Left colon (tissue), 2 donors: ENCODE measurements around the gene XXYLT1. TPM values are rescaled to one million over a fixed set of nuclear protein-coding genes. Genes with fewer than 3 reads are reported as not detected.

Source experiments
- ATAC-seq: fragments of 200-7000 bp; cut with Tn5 transposase; one replicate; pipeline ENCODE4 v1.9.1; 2020; ENCODE audit warnings: mild to moderate bottlenecking, moderate library complexity
- DNase-seq, 2 donors: peaks; one replicate each; pipeline ENCODE4 v3.0.0-alpha.2; 2020
- intact Hi-C, 2 donors: fragments of 100-400 bp; cut with DNase I in 1 of 2; cut with micrococcal nuclease in 1 of 2; formaldehyde crosslinking; loops; one replicate each; pipeline versions ENCODE4 v1.11.2 to v1.14.0; 2022; cut with DNase I, micrococcal nuclease
- total RNA-seq, 2 donors: library from RNA; stranded (reverse); fragmentation: NEBNext Ultra II Directional; extraction: Animal tissue kit (Norgen Biotek cat#: 25700); gene quantifications; one replicate each; pipeline ENCODE4 v1.2.1, GENCODE V29; 2021
- donor health status: DM: no; HTN: no; CAD: no.
- donor health status: DM: yes; HTN: yes; CAD: no.

Gene XXYLT1
- total RNA-seq, 2 donors from 2014 or later, result 8.0 to 13.5 TPM

DNA sequence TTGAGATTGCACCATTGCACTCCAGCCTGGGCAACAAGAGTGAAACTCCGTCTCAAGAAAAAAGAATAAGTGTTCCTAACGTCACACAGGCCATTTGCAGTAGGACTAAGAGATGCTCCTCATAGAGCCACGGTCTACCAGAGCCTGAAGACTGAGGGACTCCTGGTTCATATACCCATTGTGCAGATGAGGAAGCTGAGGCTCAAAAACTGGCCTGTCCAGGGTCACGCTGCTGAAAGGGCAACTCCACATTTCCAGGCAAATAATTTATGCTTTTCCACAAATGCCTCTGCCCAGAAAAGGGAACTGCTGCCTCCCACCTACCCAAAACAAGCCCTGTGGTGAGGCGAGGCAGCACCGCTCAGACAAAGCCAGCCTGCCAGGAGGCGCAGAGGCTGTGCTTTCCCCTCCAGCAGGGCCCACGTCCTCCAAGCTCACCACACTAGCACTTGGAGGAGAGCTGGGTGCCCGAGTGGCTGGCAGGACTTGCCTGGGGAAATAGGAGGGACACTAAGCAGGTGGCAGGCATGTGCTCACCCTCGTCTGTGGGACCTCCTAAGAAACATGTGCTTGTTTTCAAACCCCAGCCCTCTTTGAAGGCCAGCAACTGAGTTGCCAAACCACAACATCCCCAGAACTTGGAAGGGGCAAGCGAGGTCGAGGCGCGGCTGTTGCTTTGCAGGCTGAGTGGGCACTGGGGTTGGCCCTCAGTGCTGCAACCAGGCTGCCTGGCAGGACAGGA, 195.6 kb downstream of the XXYLT1 start:
- peak; percentile 3 to 16 for DNase-seq
- intact Hi-C loops, result no loop called here
- ATAC-seq, result no peak

DNA sequence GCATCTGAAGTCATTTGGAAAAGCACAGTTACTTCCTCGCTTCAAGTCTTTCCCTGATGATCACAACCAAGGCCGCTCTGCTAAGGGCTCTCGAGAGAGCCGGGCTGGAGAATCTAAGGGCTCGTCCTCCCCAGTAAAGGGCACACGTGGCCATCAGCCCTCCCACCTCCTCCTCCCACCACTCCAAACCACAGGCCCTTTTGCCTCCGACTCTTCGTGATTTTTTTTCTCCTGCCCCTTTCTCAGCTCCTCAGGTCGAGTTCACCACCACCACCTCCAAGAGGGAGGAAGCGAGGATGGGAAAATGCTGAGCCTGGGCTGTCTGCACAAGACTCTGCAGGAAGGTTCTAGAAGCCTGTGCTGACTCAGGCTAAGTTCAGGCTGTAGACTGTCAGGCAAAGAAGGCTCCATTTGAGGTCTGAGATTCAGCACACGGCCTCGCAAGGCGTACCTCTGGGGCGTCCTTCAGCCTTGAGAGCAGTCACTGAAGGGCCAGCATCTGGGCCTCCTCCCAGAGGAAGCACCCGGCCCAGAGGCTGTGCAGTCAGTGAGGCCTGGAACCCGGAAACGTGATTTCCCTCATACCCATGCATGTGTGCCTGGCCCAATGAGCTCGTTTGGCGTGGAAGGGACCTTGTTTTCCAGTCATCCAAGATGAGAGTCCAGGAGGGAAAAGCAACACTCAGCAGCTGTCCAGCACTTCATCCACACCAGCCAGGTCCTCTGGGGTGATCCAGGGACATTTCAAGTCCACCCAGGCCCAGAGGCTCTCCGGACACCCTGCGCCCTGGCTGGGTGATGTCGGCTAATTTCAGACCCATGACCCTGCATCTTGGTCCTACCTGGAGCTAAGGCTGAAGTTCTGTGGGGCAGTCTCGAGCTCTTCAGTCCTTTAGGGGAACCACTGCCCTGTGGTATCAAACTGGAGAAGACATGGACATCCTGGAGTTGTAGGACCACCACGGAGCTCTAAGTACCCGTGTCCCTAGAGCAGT, 196.8 kb downstream of the XXYLT1 start:
- no peak for ATAC-seq

DNA sequence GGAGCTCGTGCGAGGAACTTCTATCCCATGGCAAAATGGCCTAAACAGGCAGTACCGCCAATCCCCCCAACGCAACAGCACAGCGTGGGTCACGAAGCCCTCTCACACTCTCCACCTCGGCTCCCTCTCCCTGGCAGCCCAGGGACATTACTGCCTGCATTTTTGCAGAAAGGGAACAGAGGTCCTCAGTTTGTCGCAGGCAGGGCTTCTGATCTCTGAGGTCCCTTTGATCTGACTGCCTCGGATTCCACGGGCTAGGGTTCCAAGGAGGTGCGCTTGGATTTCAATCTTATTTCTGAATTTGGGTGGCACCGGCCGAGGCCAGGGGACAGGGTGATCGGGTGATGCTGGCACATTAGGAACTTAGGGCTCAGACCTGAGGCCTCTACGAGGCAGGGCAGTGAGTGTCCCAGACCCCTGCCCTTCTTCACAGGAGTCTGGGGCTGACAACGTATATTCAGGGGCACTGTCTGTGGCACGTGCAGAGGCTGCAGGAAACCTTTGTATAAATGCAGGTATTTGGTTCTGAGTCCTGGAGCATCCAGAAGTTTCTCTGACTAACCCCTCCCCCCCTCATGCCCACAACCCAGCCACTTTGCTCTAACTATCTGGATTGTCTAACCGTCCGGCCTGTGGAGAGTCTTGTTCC, 197.9 kb downstream of the XXYLT1 start:
- intact Hi-C loops, result no loop called here
- DNase-seq, result peak; percentile 1 to 13

More for the DNA sequence above, 196.8 kb downstream of the XXYLT1 start:
- DNase-seq, result peak; percentile 0 to 14
- intact Hi-C loops, result no loop called here

DNA sequence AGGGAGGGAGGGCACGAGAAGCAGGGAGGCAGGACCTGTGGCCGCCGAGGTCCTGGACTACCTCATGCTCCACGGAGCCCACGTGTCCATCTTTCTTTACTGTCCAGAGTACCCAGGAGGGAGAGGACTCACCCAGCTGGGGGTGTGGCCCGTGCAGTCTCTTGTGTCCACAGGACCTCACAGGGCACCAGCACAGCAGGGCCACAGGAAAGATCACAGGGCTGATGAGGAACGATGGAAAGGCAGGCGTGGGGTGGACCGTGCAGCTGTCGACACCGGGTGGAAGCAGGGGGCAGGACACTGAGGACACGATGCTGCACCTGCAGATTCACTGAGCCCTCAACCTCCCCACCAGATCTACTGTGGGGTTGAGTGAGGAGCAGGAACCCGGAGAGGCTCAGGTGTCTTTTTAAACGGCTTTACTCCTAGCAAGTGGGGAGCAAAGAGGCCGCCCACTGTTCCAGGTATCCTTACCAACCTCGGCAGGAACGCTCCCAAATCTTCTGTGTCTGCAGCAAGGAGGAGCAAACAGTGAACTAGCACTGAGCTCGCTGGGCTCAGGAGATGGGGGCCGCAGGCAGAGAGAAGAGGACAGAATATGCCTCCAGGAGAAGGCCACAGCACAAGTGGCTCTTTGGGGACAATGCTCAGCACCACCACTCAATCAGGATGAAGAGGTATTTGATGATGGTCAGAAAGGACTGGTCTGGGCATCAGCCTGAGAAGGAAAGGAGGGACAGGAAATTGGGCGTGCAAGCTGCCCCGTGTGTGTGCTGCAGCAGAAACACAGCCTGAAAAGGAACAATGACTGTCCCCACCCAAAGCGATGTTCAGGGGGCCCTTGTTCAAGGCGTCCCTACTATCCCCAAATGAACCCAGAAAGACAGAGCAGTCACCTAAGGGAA, 198.8 kb downstream of the XXYLT1 start:
- intact Hi-C loops, result no loop called here
- peak; percentile 2 to 19 for DNase-seq
- no peak for ATAC-seq

More for the DNA sequence above, 197.9 kb downstream of the XXYLT1 start:
- ATAC-seq, result no peak

DNA sequence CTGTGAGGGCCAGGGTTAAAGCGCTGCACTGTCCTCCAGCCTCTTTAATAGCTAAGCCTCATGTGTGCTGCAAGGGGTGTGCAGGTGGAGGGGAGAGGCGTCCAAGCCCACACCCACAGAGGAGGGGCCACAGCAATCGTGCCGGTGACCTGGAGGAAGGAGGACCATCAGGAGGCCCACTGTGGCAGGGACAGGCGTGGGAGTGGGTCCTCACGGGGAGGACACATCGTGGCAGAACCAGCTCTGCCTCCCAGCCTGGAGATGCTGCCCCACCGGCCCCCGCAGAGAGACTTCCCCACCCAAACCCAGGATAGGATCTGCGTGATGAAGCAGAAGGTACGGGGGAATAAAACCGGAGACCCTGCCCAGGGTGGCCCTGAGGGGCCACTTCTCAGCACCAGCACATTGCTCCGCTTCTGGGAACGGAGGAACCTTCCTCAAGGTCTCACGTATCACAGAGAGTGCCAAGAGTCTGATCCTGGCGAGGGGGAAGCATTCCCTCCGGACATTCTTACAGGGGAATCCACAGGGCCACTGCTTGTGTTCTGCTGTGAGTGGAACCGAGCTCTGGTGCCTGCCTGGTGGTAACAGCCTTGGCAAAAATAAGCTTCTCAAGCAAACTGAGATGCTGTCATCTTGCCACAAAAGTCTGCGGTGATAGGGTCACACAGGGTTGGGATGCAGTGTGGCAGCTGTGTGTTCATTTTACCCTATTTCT, 199.8 kb downstream of the XXYLT1 start:
- DNase-seq (peak; percentile 1 to 15), ATAC-seq (no peak)
- intact Hi-C loops, result no loop called here

DNA sequence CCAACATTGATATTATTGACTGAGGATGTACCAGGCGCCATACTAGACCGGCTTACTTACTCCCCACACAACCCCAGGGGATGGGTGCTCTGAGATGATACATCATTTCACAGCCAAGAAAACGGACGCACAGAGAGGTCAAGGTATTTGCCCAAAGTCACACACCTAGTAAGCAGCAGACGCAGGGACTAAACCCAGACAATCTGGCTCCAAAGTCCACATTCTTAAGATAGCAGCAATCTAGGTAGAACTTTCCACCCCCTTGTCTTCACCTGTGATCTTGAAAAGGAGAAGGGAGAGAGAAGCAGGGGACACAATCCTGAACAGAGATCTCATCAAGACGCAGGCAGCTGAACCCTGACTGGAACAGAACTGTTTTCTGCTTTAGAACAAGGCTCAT, 200.6 kb downstream of the XXYLT1 start:
- DNase-seq, result peak in 1 of 2 donors; percentile 1
- ATAC-seq, result peak; percentile 94
- intact Hi-C loops, result no loop called here

DNA sequence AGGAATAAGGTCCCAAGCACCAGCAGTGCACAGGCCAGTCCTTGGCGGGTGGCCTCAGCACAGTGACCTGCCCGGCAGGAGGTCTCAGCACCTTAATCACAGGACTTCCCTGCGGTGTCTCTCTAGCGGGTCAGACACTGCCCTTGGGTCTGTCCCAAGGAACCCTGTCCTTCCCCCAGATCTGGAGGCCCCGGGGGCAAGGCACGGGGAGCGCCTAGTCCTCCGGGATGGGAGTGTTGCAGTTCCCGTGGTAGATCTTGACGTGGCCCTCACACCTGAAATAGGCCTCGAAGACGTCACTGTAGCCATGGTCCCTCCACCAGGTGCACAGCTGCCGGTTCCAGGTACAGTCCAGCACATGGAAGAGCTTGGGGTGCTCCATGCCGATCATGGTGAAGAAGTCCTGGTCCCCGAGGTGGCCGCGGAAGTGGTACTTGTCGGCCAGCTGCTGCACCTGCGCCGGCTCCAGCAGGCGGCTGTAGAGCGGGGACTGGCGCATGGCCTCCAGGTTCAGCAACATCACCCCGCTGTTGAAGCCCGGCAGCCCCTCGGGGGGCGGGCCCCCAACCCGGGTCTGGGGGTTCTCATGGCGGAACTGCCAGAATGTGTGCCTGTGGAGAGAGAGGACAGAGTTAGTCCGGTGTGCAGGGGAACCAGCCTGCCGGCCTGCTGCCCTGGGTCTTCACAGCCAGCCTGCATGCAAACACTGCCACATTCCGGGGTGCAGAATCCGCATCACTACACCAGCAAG, 201.3 kb downstream of the XXYLT1 start:
- intact Hi-C loops, result no loop called here
- ATAC-seq, result no peak
- DNase-seq, result peak; percentile 3 to 16

DNA sequence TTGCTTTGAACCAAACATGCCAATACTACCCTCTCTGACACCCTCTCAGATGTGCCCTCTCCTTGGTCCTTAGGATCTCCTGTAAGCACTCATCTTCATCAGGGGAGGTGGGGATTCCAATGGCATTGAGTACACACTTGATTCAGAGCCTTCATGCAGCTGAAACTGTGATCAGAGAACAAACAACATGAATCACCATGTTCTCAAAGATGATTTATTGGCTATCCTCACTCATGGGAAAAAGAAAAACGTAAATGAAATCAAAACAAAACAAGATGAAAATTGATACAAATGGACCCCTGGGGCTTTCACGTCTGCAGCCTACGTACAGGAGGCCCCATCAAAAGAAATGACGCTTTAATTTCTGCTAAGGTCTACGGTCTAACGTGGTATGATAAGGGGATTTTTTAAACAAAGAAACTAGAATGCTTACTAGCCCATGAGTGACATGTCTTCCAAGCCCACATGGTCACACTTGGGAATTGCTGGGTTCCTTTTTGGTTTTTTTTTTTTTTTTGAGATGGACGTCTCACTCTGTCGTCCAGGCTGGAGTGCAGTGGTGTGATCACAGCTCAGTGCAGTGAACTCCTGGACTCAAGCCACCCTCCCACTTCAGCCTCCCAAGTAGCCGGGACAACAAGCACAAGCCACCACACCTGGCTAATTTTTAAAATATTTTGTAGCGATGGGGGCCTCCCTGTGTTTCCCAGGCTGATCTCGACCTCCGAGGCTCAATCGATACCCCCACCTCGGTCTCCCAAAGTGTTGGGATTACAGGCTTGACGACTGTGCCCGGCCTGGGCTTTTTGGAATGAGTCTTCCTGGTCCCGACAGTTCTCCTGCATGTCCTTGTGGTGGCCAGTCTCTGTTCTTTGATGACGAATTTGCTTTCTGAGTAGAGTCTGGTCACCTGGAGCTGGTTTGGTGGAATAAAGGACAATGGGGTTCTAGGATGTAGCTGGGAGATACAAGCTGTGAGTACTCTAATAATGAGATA, 202.6 kb downstream of the XXYLT1 start:
- no peak for ATAC-seq
- no peak for DNase-seq
- intact Hi-C loops, result no loop called here

DNA sequence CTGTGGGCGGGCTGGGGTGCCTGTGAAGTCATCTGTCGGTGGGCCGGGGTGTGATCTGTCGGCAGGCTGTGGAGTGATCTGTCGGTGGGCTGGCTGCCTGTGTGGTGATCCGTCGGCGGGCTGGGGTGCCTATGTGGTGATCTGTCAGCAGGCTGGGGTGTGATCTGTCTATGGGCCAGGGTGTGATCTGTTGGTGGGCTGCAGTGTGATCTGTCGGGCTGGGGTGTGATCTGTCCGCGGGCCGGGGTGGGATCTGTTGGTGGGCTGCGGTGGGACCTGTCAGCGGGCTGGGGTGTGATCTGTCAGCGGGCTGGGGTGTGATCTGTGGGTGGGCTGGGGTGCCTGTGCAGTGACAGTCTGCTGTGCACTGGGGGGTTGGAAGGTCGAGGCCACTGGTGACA, 204.5 kb downstream of the XXYLT1 start:
- DNase-seq, result peak in 1 of 2 donors; percentile 23
- intact Hi-C loops, result no loop called here
- no peak for ATAC-seq

DNA sequence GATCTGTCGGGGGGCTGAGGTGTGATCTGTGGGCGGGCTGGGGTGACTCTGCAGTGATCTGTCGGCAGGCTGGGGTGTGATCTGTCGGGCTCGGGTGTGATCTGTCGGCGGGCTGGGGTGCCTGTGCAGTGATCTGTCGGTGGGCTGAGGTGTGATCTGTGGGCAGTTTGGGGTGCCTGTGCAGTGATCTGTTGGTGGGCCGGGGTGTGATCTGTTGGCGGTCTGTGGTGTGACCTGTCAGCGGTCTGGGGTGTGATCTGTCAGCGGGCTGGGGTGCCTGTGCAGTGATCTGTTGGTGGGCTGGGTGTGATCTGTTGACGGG, 205.1 kb downstream of the XXYLT1 start:
- ATAC-seq, result no peak
- intact Hi-C loops, result no loop called here

DNA sequence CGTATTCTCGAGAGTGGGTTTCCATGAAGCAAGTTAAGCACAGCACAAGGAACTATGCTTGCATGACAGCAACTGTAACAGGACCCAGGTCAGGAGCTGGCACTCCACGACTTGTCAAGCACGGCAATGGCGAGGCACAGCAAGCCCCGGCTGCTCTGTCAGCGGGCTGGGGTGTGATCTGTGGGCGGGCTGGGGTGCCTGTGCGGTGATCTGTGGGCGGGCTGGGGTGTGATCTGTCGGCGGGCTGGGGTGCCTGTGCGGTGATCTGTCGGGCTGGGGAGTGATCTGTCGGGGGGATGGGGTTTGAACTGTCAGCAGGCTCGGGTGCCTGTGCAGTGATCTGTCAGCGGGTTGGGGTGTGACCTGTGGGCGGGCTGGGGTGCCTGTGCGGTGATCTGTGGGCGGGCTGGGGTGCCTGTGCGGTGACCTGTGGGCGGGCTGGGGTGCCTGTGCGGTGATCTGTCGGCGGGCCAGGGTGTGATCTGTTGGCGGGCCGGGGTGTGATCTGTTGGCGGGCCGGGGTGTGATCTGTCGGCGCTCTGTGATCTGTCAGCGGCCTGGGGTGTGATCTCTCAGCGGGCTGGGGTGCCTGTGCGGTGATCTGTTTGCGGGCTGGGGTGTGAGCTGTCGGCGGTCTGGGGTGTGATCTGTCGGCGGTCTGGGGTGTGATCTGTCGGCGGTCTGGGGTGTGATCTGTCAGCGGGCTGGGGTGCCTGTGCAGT, 205.7 kb downstream of the XXYLT1 start:
- DNase-seq (no peak), ATAC-seq (no peak)
- intact Hi-C loops, result no loop called here

More for the DNA sequence above, 205.1 kb downstream of the XXYLT1 start:
- no peak for DNase-seq

DNA sequence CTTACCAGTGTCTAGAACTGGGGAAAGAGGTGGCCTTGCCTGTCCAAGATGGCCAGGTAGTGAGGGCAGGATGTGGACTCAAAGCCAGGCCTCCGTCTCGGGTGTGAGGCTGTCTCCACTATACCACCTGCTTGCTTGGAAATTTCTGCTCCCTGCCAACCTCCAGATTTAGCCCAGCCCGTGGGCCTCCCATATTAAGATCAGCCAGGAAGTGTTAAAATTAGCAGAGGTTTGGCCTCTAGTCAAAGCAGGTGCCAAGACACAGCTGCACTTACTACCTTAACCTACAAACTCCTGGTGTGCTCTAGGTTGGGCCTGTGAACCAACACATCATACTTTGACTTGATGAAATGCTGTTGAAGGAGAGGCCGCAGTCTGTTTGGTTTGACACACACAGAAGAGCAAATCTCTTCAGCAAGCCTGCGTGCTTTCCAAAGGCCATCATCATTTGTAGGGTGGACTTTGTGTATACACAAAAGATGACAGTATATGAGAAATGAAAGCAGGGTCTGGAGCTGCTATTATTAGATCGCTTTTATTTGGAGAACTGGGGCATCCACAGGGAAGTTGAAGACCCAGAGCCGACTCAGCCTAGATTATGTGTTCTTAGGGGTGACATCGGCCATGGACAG, 206.5 kb downstream of the XXYLT1 start:
- intact Hi-C loops, result no loop called here
- DNase-seq (no peak), ATAC-seq (no peak)

DNA sequence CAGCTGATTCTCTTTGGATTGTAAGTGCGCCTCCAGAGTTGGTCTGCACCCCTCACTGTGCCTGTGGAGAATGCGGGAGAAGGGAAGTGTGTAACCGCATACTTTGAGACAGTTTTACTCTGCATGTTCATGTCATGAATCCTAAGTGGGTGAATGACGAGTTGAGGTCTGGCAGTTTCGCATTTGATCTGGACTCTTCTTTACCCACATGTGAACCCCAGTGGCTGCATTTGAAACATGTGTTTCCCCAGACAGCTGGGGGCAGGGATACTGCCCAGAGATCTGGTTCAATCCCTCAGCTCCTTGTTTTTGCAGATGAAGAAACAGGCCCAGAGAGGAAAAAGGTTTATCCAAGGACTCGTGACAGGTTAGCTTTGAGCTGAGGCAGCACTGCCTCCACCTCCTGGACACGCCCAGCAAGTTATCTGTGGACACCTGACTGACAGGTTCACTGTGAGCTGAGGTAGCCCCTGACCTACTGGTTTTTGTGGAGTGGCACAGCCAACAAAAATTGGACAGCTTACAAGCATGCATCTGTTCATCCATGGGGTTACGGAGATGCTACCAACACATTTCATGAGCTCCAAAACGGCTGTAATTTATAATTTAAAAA, 207.3 kb downstream of the XXYLT1 start:
- ATAC-seq (peak; percentile 80), DNase-seq (peak in 1 of 2 donors; percentile 44)
- intact Hi-C loops, result no loop called here

DNA sequence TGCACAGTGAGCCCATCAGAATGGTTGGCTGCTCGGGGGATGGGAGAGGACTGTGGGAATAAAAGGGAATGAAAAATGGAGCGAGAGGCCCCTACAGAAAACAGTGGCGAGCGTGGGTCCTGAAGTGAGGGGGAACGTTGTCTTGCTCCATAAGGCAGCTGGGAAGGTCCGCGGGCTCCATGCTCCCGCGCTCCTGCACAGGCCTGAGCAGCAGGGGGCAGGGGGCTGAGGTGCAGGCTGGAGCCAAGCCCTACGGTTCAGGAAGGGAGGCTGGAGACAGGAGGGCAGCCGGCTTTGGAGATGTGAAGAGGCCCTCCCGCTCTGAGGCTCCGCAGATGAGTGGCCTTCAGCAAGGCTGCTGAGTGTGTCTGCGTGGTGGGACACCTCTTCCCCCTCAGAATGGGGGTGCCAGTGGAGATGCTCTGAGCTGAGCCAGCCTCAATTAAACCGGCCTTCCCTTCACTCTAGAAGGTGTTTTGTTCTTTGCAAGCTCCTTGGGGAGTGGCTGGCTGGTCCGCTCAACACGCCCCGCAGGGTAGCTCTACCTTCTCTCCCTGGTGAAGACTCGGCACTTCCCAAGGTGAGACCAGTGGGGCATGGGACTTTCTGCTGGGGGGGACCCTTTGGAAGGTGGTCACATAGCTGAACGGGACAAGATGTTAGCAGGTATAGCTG, 208.0 kb downstream of the XXYLT1 start:
- DNase-seq, result no peak
- ATAC-seq, result no peak
- intact Hi-C loops, result no loop called here
